Heart left ventricle (tissue), 13 donors: ENCODE data around the gene OR5H6.

Experiments
- CTCF ChIP-seq, 12 donors: fragments of 200-600 bp; sonication (generic) in 4 of 12; IDR thresholded peaks; one replicate each; pipeline versions ENCODE4 v1.5.0 to v1.8.0; 2018 to 2022; ENCODE audit warnings: antibody characterized with exemption in 12 of 12, mild to moderate bottlenecking in 5 of 12
- POLR2A ChIP-seq, 2 donors: fragments of 450-650 bp; IDR thresholded peaks; one replicate each; pipeline ENCODE4 v1.6.1; 2017; ENCODE audit warnings: antibody characterized with exemption in 2 of 2, mild to moderate bottlenecking in 2 of 2, moderate library complexity in 2 of 2
- donor health status: ischemic (EF 13 %, LVEDD 7.1; RV severe dilation, severe dysfunction).
- donor health status: DM: no; HTN: yes; CAD: no.
- donor health status: DM: no; HTN: no; CAD: no.
- donor health status: ischemic (EF 25% LVEDD 6.9; RV normal size, moderate dysfunction).
- donor health status: ischemic (EF 25% LVEDD 5.7; RV mildly dilated, moderate dysfunction).
- donor health status: ischemic (EF 35%, LVEDD 5.7; RV mildly dilated, moderate dysfunction).
- donor health status: nonischemic (EF 11% LVEDD 7.7; RV severe dilation, severe dysfunction).
- donor health status: DM: yes; HTN: yes; CAD: no.
- donor health status: PGD.
- donor health status: ischemic (EF 29% LVEDD 5.4; RV normal size, mild dysfunction).
- donor health status: nonischemic (EF 23%, LVEDD 6.1; RV moderate dilation, normal function).

GRCh38 chr3:98282205-98282604 is 18.2 kb downstream of the OR5H6 start, which contains the start of gene OR5H2:
- no peak for TF ChIP-seq CTCF (IDR thresholded peaks at IDR 0.05)
- TF ChIP-seq POLR2A (IDR thresholded peaks at IDR 0.05): no peak
